K562 (cell line): ENCODE measurements around the gene FBXW7. TPM values are rescaled to one million over a fixed set of nuclear protein-coding genes. Genes with fewer than 3 reads are reported as not detected.

Experiments
- ATAC-seq: fragments of 200-7000 bp; cut with Tn5 transposase; 3 replicates; pipeline ENCODE4 v1.9.1; 2020; ENCODE audit warnings: moderate library complexity
- BruUV-seq: library from RNA; stranded (reverse); fragments of 400-500 nt; replicated peaks from 2 replicates; lab custom pipeline; 2021; lab: Mats Ljungman, UMichigan
- CTCF ChIA-PET: fragments of 300-600 bp; formaldehyde crosslinking; extraction: SDS; loops from one replicate; lab custom pipeline; 2021; ENCODE audit warnings: low intra/inter-chr PET ratio; lab: Yijun Ruan, JAX
- POLR2A ChIA-PET: fragments of 300-600, 350-650 bp; sonication (Branson Sonifier 250); formaldehyde crosslinking; extraction: SDS; loops from one replicate; lab custom pipeline; 2021; ENCODE audit warnings: antibody characterized with exemption, inconsistent platforms; lab: Yijun Ruan, JAX
- DNase-seq, 4 experiments: peaks; one replicate each; pipeline versions ENCODE4 v3.0.0 to v3.0.0-alpha.2; 2011 to 2018; ENCODE audit warnings: low spot score in 3 of 4, mixed read lengths in 3 of 4; ENCODE audit errors: extremely low read depth in 1 of 4
- FAIRE-seq: peaks from 2 replicates; lab custom pipeline; 2011; peaks lifted over from hg19 to GRCh38; lab: Jason Lieb, UNC
- H2AFZ ChIP-seq: 2 replicates; pipeline ENCODE4 v1.6.0; 2011; ENCODE audit warnings: low read depth, low read length, control low read depth, inconsistent platforms
- H3K27ac ChIP-seq: fragments of 200-600 bp; 3 replicates; pipeline ENCODE4 v1.8.0; 2011; ENCODE audit warnings: low read depth, mild to moderate bottlenecking, control low read depth, inconsistent platforms, low read length, moderate library complexity, mixed read lengths; ENCODE audit errors: extremely low read depth
- H3K27me3 ChIP-seq, 2 experiments: fragments of 300-600 bp in 1 of 2; 2 replicates in 1 of 2; 3 replicates in 1 of 2; pipeline versions ENCODE4 v1.6.0 to v1.8.0; 2011; ENCODE audit warnings: inconsistent platforms in 2 of 2, low read length in 2 of 2, mild to moderate bottlenecking in 1 of 2, mixed read lengths in 1 of 2, moderate library complexity in 1 of 2; ENCODE audit not compliant: control insufficient read depth in 2 of 2, insufficient read depth in 2 of 2
- H3K36me3 ChIP-seq: fragments of 300-600 bp; 3 replicates; pipeline ENCODE4 v1.8.0; 2011; ENCODE audit warnings: mild to moderate bottlenecking, low read length, inconsistent platforms; ENCODE audit not compliant: control insufficient read depth, insufficient read depth
- H3K4me1 ChIP-seq, 2 experiments: fragments of 200-600 bp in 1 of 2; replicated peaks in 1 of 2; 2 replicates in 1 of 2; 3 replicates in 1 of 2; pipeline versions ENCODE4 v1.5.1 to v1.8.0; 2011; ENCODE audit warnings: inconsistent platforms in 2 of 2, low read length in 2 of 2, mild to moderate bottlenecking in 1 of 2, mixed read lengths in 1 of 2, moderate library complexity in 1 of 2; ENCODE audit not compliant: control insufficient read depth in 2 of 2, insufficient read depth in 2 of 2
- H3K4me2 ChIP-seq: 2 replicates; pipeline ENCODE4 v1.6.1; 2011; ENCODE audit warnings: low read length, control low read depth, inconsistent platforms, mixed read lengths; ENCODE audit not compliant: insufficient read depth
- H3K4me3 ChIP-seq: fragments of 200-600 bp; sonication (generic), shearing (Covaris generic); 2 replicates; pipeline ENCODE4 v1.5.1; 2016; ENCODE audit warnings: control low read depth, inconsistent platforms
- H3K79me2 ChIP-seq: fragments of 200-600 bp; 3 replicates; pipeline ENCODE4 v1.8.0; 2011; ENCODE audit warnings: low read length, inconsistent platforms; ENCODE audit not compliant: control insufficient read depth, insufficient read depth
- H3K9ac ChIP-seq, 2 experiments: 2 replicates each; pipeline versions ENCODE4 v1.6.0 to v1.6.1; 2011; ENCODE audit warnings: low read depth in 2 of 2, low read length in 2 of 2, control low read depth in 1 of 2, inconsistent platforms in 1 of 2, mild to moderate bottlenecking in 1 of 2, mixed read lengths in 1 of 2; ENCODE audit not compliant: insufficient read depth in 1 of 2
- H3K9me1 ChIP-seq: one replicate; pipeline ENCODE4 v1.6.0; 2011; ENCODE audit warnings: inconsistent platforms, mild to moderate bottlenecking, low read length, moderate library complexity; ENCODE audit not compliant: control insufficient read depth, insufficient read depth
- H3K9me3 ChIP-seq: replicated peaks from 2 replicates; pipeline ENCODE4 v1.5.1; 2011; ENCODE audit warnings: low read depth, low read length, inconsistent platforms; ENCODE audit not compliant: control insufficient read depth, insufficient read depth
- H4K20me1 ChIP-seq: replicated peaks from 2 replicates; pipeline ENCODE4 v1.6.1; 2011; ENCODE audit warnings: low read length, inconsistent platforms, mixed read lengths; ENCODE audit not compliant: control insufficient read depth, insufficient read depth
- ADNP ChIP-seq: fragments of 200-800 bp; sonication (Bioruptor generic); IDR thresholded peaks from 2 replicates; pipeline ENCODE4 v1.6.1; 2016; ENCODE audit warnings: missing genetic modification characterization, missing compliant biosample characterization
- DDX20 ChIP-seq: fragments of 450-650 bp; IDR thresholded peaks from 2 replicates; pipeline ENCODE4 v1.6.1; 2016; ENCODE audit warnings: missing genetic modification characterization, low read depth, mild to moderate bottlenecking, missing compliant biosample characterization, moderate library complexity
- DPF2 ChIP-seq: fragments of 450-650 bp; IDR thresholded peaks from 2 replicates; pipeline ENCODE4 v1.6.1; 2016
- FOSL1 ChIP-seq: fragments of 200-800 bp; sonication (Bioruptor generic); conservative IDR thresholded peaks from 2 replicates; pipeline ENCODE4 v1.6.1; 2016; ENCODE audit warnings: missing genetic modification characterization, missing compliant biosample characterization
- GABPA ChIP-seq: fragments of 200-800 bp; sonication (Bioruptor generic); conservative IDR thresholded peaks from 2 replicates; pipeline ENCODE4 v1.6.1; 2016; ENCODE audit warnings: low read depth, missing genetic modification characterization, missing compliant biosample characterization
- JUND ChIP-seq, 2 experiments: IDR thresholded peaks; 2 replicates in 1 of 2; 3 replicates in 1 of 2; pipeline ENCODE4 v1.6.1; 2011; ENCODE audit warnings: borderline replicate concordance in 2 of 2, low read depth in 2 of 2, low read length in 2 of 2, improper control_type of control experiment in 1 of 2, missing biosample characterization in 1 of 2, missing genetic modification characterization in 1 of 2, missing genetic modification reagents in 1 of 2
- NR2C2 ChIP-seq, 2 experiments: fragments of 200-800 bp in 1 of 2; sonication (Bioruptor generic) in 1 of 2; sonication (generic) in 1 of 2; formaldehyde crosslinking in 1 of 2; IDR thresholded peaks; 2 replicates each; pipeline versions ENCODE4 v1.6.1 to v1.8.0; 2016 to 2022; ENCODE audit warnings: mild to moderate bottlenecking in 1 of 2, missing compliant biosample characterization in 1 of 2, missing genetic modification characterization in 1 of 2, missing genetic modification reagents in 1 of 2
- PURB ChIP-seq: sonication (generic); formaldehyde crosslinking; IDR thresholded peaks from 2 replicates; pipeline ENCODE4 v1.9.0; 2021; ENCODE audit warnings: low read depth, mild to moderate bottlenecking, missing genetic modification reagents
- RAD21 ChIP-seq, 2 experiments: fragments of 250-450 bp in 1 of 2; fragments of 450-650 bp in 1 of 2; sonication (Bioruptor Pico) in 1 of 2; formaldehyde crosslinking in 1 of 2; IDR thresholded peaks in 1 of 2; conservative IDR thresholded peaks in 1 of 2; 2 replicates each; pipeline versions ENCODE4 v1.4.0 to v1.8.0; 2020 to 2022; ENCODE audit warnings: mild to moderate bottlenecking in 2 of 2, moderate library complexity in 1 of 2
- SMARCA4 ChIP-seq: fragments of 450-650 bp; IDR thresholded peaks from 2 replicates; pipeline ENCODE4 v1.6.1; 2016
- TEAD4 ChIP-seq, 2 experiments: sonication (generic) in 1 of 2; formaldehyde crosslinking in 1 of 2; IDR thresholded peaks; 2 replicates each; pipeline versions ENCODE4 v1.6.1 to v1.8.0; 2012 to 2022; ENCODE audit warnings: borderline replicate concordance in 1 of 2, inconsistent platforms in 1 of 2, low read length in 1 of 2, mild to moderate bottlenecking in 1 of 2, missing genetic modification reagents in 1 of 2
- ZNF644 ChIP-seq: fragments of 200-800 bp; sonication (Bioruptor generic); IDR thresholded peaks from 2 replicates; pipeline ENCODE4 v1.6.1; 2016; ENCODE audit warnings: low read depth, missing genetic modification characterization, missing compliant biosample characterization
- ZNF764 ChIP-seq: fragments of 250-450 bp; sonication (Bioruptor Pico); IDR thresholded peaks from 2 replicates; pipeline ENCODE4 v1.4.0; 2020; ENCODE audit warnings: low read depth, mild to moderate bottlenecking, moderate library complexity
- WGBS: fragments of 100-300 bp; shearing (Covaris generic); methylation state at CpG from one replicate; pipeline ENCODE4 v1.1.6; 2016; ENCODE audit warnings: low coverage, mixed read lengths; ENCODE audit not compliant: insufficient coverage; ENCODE audit errors: missing lambda C conversion rate; 5-methylcytosine and 5-hydroxymethylcytosine counted together
- in situ Hi-C: fragments of 300-500 bp; cut with MboI; formaldehyde crosslinking; loops from 4 replicates; pipeline ENCODE4 v1.15.0; 2018; ENCODE audit warnings: inconsistent platforms, mixed read lengths
- intact Hi-C: fragments of 100-400 bp; cut with micrococcal nuclease; formaldehyde crosslinking; loops from 2 replicates; pipeline ENCODE4 v1.14.2; 2022
- polyA plus RNA-seq, 8 experiments: library from polyadenylated mRNA; depleted of rRNA in 4 of 8; stranded (reverse) in 5 of 8; unstranded in 3 of 8; fragments of >200 nt; fragmentation: Nextera tagmentation in 2 of 8; fragmentation: Illumina TruSeq in 1 of 8; extraction: Ambion mirVana in 2 of 8; extraction: Trizol in 1 of 8; gene quantifications; 2 replicates each; pipeline versions ENCODE4 v1.2.1 to v1.2.3, GENCODE V29; 2011 to 2014; ENCODE audit warnings: inconsistent platforms in 1 of 8, missing spikeins in 1 of 8
- total RNA-seq, 7 experiments: library from RNA; depleted of rRNA in 6 of 7; stranded (reverse); fragments of >200 nt in 6 of 7; fragmentation: Illumina TruSeq in 2 of 7; extraction: Trizol in 2 of 7; gene quantifications; 2 replicates each; pipeline versions ENCODE4 v1.2.1 to v1.2.3, GENCODE V29; 2011 to 2021; ENCODE audit warnings: low replicate concordance in 1 of 7

Gene FBXW7
- total and polyA plus RNA-seq, 9 of the 15 experiments (the other 6 are each of a cell fraction or from before 2014, with no cell fraction given), result 6.8 to 44.2 (median 16.4) TPM

- no peak for DNase-seq
- CTCF ChIA-PET, result no interaction called here
Measured at GRCh38 chr4:152585023-152585441, 49.1 kb upstream of the FBXW7 start.

GRCh38 chr4:152581536-152582160, 45.8 kb upstream of the FBXW7 start:
- ChIA-PET POLR2A (interaction anchor here (0.7 kb wide), 1 partner anchor 54 kb away, joined by 3 read pairs; no protein-coding TSS in a partner anchor), CTCF (no interaction called here)
- DNase-seq, result peak in 2 of 4 experiments; percentile 22 to 45
- Histone ChIP-seq H3K9me1 (no peaks in the 10 kb centered on the region), H2AFZ (no peak overlapping the region), H3K4me2 (no peak overlapping the region), H4K20me1 (no peaks in the 10 kb centered on the region), H3K27ac (no peak overlapping the region), H3K36me3 (no peaks in the 10 kb centered on the region), H3K4me1 (peaks cover 0 to 10% of the 10 kb centered on the region in 2 experiments; a peak in 3 of 5 replicates), H3K9me3 (no peaks in the 10 kb centered on the region), H3K79me2 (no peaks in the 10 kb centered on the region), H3K27me3 (peaks cover 0 to 3% of the 10 kb centered on the region in 2 experiments; a peak in 3 of 5 replicates), H3K9ac (no peak overlapping the region), H3K4me3 (no peak overlapping the region)
- 0% methylated on average over 3 of the region's 3 CpGs for WGBS
- no peak for ATAC-seq
- BruUV-seq, result no TSS peak
- in situ Hi-C loops (no loop called here), intact Hi-C loops (loop anchor here (5.0 kb wide), 1 partner anchor 79 kb away; no protein-coding TSS in a partner anchor)
- FAIRE-seq, result no peak
- peak; percentile 83 for TF ChIP-seq JUND (IDR thresholded peaks at IDR 0.05; ENCODE audit: borderline replicate concordance, low read depth, low read length)
- peak; percentile 79; the same call in 2 of the 3 replicates for TF ChIP-seq JUND (tag; IDR thresholded peaks at IDR 0.05; ENCODE audit: borderline replicate concordance, low read depth, low read length)
- 0 out of 2 replicates have a peak, but pooled peaks have one; percentile 27 for TF ChIP-seq DPF2
- 0 out of 2 replicates have a peak, but pooled peaks have one; percentile 31 for TF ChIP-seq ZNF644 (tag)
- peak; percentile 41; the same call in 1 of the 2 replicates for TF ChIP-seq TEAD4 (IDR thresholded peaks at IDR 0.05; ENCODE audit: low read length)
- no peak for TF ChIP-seq TEAD4 (CRISPR knock-in tag; IDR thresholded peaks at IDR 0.05; ENCODE audit: borderline replicate concordance)
- peak; percentile 92 for TF ChIP-seq FOSL1
- no peak for TF ChIP-seq PURB (CRISPR knock-in tag)
- TF ChIP-seq ADNP, result 0 out of 2 replicates have a peak, but pooled peaks have one; percentile 48
- no peak for TF ChIP-seq DDX20 (tag)
- no peak for TF ChIP-seq ZNF764 (CRISPR knock-in tag)
- TF ChIP-seq RAD21 (CRISPR knock-in tag; conservative IDR thresholded peaks at IDR 0.05 in 1 of 2, IDR thresholded peaks at IDR 0.05 in 1 of 2), result 0 out of 4 replicates have a peak, but pooled peaks of 1 of the 2 experiments have one; percentile 23
- TF ChIP-seq SMARCA4, result peak; percentile 47; the same call in 1 of the 2 replicates
- TF ChIP-seq NR2C2 (CRISPR knock-in tag; IDR thresholded peaks at IDR 0.05), result no peak
- peak; percentile 60 for TF ChIP-seq NR2C2 (tag; IDR thresholded peaks at IDR 0.05)

More at GRCh38 chr4:152585023-152585441, 49.1 kb upstream of the FBXW7 start:
- BruUV-seq, result no TSS peak
- FAIRE-seq, result no peak
- intact Hi-C loops, result no loop called here
- TF ChIP-seq FOSL1, result no peak
- peak; percentile 50; the same call in 1 of the 2 replicates for TF ChIP-seq GABPA (tag)
- Histone ChIP-seq H3K36me3 (no peaks in the 10 kb centered on the region), H3K9me1 (no peaks in the 10 kb centered on the region), H3K9me3 (no peaks in the 10 kb centered on the region), H3K9ac (no peak overlapping the region), H3K79me2 (no peaks in the 10 kb centered on the region), H2AFZ (peak overlapping the region; percentile 46; the same call in 1 of the 2 replicates), H3K4me2 (no peak overlapping the region), H3K27me3 (peaks cover 3 to 5% of the 10 kb centered on the region in 2 experiments; a peak in 2 of 5 replicates), H3K27ac (no peak overlapping the region), H3K4me1 (peaks cover 0 to 7% of the 10 kb centered on the region in 2 experiments; a peak in 3 of 5 replicates), H4K20me1 (no peaks in the 10 kb centered on the region), H3K4me3 (no peak overlapping the region)
- 3% methylated on average over 7 of the region's 7 CpGs for WGBS
- ATAC-seq, result peak; percentile 31; the same call in 1 of the 3 replicates
- in situ Hi-C loops, result no loop called here
- POLR2A ChIA-PET, result interaction anchor here (0.6 kb wide), 1 partner anchor 763 kb away, joined by 3 read pairs; no protein-coding TSS in a partner anchor
